Stimulated activated CD4-positive, alpha-beta T cell treated with anti-CD3 and anti-CD28 coated beads, Interleukin-2, amount 100 ng/mL, for 24 hours (primary cell): Measurements from ENCODE around the gene GRIK4.

Experiments used
- DNase-seq, 2 donors: peaks; one replicate each; pipeline ENCODE4 v3.0.0-alpha.2; 2020

Gene GRIK4

DNA sequence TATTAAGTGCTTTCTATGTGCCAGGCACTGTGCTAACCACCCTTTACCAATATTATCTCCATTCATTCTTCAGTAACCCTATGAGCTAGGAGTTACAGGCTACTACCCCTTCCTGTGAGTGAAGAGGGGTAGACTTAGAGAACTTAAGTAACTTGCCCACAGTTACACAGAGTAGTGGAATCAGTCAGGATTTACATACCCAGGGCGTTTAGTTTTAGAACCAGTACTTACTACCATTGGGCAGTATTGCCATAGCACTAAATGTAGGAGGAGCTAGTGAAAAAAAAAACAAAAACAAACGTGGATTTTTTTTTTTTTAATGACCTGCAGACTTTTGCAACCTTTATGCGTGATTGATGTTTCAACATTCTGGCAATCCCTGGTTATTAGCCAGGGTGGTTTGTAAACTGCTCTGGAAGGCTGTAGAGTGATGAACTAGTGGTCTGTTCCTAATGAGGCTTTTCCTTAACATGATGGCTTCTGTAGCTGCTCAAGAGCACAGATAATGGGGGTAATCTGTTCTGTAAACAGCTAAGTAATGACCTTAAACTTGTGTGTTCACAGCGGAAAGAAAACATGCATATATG, 523.7 kb downstream of the GRIK4 start:
- DNase-seq = no peak

DNA sequence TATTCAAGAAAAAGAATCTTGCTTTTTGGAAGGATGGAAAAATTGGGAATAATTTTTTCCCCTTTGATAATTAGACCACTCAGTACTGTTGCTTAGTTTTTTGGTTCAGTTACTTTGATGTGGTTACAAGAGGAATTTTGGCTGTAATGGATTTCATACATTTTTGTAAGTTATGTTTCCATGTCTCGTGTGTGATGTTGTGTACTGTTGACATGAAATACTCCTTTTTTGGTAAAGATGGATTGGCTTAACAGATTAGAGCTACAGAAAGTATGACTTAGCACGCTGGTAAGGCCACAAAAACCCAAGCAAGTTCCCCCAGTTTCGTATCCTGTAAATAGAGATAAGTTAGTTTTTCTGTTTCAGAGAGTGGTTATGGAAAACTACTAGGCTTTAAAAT, 524.2 kb downstream of the GRIK4 start:
- DNase-seq = no peak

DNA sequence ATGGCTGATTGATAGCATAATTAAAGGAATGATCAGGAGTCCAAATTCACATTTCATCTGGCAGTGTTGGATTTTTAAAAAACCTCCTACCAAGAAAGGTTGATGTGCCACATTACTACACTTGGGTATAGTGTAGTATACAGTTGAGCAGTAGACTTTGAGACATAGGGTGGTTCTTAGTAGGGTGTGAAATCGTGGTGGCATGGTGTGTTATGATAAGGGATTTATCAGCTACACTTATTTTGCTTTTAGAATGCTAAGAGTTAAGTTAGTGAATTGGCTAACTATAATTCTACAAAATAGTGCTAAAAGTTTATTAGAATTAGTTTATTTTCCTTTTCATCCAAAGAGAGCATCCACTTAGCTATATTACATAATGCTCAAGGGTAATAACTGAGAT, 525.5 kb downstream of the GRIK4 start:
- DNase-seq = no peak
